COLO829 (cell line): ENCODE measurements around the gene CSAG1.
"Not testable (repeated sequence)": the region's sequence is repeated elsewhere in the genome, so short reads cannot be mapped to it uniquely, and the experiment has no call there.

ENCODE experiments used
- DNase-seq: peaks from one replicate; pipeline ENCODE4 v3.0.0; 2012; ENCODE audit warnings: low spot score

Gene CSAG1

DNA sequence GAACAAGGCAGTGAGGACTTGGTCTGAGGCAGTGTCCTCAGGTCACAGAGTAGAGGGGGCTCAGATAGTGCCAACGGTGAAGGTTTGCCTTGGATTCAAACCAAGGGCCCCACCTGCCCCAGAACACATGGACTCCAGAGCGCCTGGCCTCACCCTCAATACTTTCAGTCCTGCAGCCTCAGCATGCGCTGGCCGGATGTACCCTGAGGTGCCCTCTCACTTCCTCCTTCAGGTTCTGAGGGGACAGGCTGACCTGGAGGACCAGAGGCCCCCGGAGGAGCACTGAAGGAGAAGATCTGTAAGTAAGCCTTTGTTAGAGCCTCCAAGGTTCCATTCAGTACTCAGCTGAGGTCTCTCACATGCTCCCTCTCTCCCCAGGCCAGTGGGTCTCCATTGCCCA, 33.1 kb downstream of the CSAG1 start:
- not testable (repeated sequence) for DNase-seq

DNA sequence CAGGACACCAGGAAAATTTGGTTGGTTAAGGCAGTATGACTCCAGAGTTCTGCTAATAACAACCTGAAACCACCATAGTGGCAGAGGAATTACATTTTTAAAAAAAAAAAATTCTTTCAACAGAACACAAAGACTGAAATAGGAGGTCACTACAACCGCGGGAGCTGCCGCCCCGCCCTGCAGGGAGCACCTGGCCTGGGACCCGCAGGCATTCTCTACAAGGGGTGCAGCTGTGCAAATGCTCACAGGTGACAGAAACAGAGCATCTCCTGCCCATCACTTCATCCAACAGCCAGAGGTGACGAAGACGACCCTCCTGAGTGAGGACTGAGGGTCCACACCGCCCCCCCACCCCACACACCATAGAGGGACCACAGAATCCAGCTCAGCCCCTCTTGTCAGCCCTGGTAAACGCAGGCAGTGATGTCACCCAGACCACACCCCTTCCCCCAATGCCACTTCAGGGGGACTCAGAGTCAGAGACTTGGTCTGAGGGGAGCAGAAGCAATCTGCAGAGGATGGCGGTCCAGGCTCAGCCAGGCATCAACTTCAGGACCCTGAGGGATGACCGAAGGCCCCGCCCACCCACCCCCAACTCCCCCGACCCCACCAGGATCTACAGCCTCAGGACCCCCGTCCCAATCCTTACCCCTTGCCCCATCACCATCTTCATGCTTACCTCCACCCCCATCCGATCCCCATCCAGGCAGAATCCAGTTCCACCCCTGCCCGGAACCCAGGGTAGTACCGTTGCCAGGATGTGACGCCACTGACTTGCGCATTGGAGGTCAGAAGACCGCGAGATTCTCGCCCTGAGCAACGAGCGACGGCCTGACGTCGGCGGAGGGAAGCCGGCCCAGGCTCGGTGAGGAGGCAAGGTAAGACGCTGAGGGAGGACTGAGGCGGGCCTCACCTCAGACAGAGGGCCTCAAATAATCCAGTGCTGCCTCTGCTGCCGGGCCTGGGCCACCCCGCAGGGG, 35.3 kb downstream of the CSAG1 start, which contains the start of gene MAGEA3:
TSS of gene MAGEA3 (plus strand) at position 843 of the 980 bp plus-strand sequence. CDS start 2,039 bp downstream, outside the sequence.
- not testable (repeated sequence) for DNase-seq

DNA sequence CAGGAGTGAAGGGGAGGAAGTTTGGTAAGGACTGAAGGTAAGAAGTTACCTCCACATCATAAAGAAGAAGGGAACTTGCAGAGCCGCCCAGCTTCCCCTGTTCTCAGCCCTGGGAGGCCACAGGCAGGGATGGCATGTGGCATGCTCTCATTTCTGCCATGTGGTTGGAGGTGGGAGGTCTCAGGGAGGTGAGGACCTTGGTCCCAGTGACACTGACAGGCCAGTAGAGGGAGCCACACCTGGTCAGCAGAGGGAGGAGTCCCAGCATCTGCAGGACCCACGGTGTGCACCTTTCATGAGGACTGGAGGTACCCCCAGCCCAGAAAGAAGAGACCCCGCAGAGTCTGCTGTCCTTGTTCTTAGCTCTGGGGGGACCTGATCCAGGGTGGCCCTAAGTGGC, 52.5 kb downstream of the CSAG1 start:
- DNase-seq: not testable (repeated sequence)
